HG02981 (cell line): Measurements from ENCODE around the gene GSE1.

Experiments
- ATAC-seq: cut with Tn5 transposase; IDR thresholded peaks from one replicate; pipeline ENCODE4 v1.9.1; 2021; ENCODE audit warnings: mild to moderate bottlenecking, moderate library complexity; ENCODE audit not compliant: unreplicated experiment

Gene GSE1

DNA sequence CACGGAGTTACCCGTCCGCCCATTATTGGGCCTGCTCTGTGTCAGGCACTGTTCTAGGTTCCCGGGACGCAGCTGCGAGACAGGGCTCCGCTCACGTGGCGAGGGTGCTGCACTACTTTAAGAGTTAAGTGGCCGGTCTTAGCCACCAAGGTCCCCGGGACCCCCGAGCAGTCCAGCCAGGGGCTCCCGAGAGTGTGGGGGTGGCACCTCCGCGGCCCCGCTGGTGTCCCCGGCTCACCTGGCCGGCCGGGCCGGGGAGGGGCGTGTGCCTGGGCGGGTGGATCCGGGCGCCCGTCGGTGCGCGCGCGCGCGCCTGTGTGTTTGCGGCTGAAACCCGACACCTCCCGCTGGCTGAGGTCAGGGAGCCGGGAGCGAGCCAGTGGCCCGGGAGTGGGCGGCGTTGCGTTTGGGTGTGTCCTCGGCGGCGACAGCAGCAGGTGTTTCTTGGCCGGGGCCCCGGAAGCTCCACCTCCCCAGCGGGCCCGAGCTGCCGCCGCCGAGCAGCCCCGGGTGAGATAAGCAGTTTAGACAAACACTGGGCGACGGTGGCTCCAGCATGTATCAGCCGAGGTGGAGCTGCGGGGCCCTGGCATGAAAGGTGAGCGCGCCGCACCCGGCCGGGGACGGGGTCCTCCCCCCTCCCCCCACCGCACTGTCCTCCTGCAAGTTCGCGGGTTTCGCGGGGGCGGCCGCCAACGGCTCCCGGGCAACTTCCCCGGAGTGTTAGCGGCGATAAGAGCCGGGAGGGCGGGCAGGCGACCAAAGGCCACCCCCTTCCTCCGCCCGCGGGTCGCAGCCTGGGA, at the start of gene GSE1:
Gene GSE1 (plus strand): TSS at position 522 of the 803 bp plus-strand sequence. CDS start 70 bp downstream, at position 592.
- ATAC-seq, result peak; percentile 32

GRCh38 chr16:85563515-85564276, 49.4 kb upstream of the GSE1 start:
- no peak for ATAC-seq

DNA sequence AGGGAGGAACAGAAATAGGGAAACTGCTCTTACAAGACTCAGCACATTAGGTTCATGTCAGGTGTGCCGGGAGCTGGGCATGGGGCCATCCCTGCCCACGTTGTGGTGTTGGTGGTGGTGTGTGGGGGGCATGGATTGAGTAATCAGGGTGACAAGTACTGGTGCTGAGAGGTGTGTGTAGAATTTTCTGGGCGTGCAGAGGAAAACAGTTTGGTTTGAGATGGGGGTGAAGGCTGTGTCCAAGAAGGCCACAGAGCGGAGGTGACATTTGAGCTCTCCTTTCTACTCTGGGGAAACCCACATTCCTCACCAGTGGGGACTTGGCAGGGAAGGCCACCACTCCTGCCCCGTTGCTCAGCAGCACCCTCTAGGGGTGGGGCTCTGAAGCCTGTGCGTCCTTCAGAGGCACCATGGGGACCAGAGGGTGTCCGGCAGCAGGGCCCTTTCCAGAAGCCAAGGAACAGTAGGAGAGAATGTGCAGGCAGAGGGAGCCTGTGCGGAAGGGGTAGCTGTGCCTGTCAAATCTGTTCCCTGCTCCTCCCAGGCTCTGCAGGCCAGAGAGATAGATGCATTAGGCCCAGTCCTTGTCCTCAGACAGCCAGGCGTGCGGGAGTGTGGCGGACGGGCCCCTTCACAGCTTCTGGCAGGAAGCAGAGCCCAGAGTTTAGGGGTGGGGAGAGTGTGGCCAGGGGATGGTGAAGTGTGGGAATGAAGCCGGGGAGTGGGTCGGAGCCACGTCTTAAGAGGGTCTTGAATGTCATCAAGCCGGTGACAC, 48.7 kb upstream of the GSE1 start:
- no peak for ATAC-seq

DNA sequence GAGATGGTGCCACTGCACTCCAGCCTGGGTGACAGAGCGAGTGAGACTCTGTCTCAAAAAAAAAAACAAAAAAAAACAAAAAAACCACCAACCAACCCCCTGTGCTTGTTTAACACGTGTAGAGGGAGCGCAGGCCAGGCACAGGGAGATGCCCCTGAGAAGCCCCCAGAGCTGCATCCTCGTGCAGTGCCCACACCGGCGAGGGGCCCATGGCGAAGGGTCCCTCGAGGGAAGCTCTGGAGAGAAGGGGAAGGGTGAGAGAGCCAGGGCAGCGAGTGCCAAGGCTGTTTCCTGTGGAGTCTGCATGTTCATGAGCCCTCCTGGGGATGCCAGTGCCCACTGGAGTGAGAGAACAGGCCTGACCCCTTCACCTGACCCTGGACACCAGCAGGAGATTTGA, 47.8 kb upstream of the GSE1 start:
- ATAC-seq, result no peak

DNA sequence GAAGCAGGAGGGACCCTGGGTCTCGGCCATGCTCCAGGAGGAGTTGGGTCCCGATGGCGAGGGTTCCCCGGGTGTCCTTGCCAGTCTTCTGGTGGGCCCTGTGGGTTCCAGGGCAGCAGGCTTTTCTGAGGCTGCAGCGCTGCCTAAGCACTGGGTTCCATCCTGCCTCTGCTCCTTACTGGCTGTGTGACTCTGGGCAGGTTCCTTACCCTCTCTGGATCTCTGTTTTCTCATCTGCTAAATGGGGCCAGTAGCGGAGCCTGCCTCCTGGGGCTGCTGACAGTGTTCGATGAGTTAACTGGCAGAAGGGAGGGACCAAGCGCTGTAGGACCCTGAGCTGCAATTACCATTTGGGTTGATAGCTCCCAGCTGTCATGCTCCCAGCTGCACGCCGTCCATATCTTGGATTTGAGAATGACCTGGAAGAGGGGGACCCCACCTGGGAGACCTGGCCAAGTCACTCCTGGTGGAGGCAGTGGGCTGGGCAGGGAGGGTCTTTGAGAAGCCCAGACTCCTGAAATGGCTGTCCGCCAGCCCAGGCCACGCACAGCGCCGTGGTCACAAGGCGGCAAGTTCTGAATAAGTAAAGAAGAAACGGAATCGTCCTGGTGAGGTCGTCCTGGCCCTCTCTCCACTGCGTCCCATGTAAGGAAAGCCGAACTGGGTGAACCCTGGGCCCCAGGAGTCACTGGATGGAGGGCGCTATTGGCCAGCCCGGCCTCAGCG, 47.2 kb upstream of the GSE1 start:
- no peak for ATAC-seq

DNA sequence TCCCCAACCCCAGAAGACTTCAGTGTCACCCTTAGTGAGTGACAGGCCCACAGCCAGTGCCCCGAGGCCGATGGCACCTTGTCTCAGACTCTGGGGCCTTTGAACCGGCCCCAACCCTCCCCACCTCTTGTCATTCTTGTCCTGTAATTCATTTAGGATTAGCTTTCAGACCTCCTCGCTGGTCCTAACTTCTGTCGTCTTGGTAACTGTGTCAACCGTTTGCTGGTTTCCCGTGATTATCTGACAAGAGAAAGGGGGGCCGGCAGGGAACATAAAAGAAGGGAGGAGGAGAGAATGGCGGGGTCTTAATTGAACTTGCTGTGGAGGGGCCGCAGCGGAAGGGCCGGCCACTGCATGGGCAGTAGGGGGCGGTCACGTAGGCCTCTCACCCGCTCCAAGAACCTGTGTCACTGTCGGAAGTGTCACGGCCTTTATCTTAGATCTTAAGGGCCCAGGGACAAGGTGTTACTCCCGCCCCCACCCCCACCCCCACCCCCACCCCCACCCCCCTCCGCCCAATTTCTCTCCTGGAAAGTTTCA, 46.5 kb upstream of the GSE1 start:
- no peak for ATAC-seq

- no peak for ATAC-seq
These were observed 45.8 kb upstream of the GSE1 start for GRCh38 chr16:85567101-85567866.

- ATAC-seq, result no peak
These were observed 45.2 kb upstream of the GSE1 start for GRCh38 chr16:85567935-85568334.

DNA sequence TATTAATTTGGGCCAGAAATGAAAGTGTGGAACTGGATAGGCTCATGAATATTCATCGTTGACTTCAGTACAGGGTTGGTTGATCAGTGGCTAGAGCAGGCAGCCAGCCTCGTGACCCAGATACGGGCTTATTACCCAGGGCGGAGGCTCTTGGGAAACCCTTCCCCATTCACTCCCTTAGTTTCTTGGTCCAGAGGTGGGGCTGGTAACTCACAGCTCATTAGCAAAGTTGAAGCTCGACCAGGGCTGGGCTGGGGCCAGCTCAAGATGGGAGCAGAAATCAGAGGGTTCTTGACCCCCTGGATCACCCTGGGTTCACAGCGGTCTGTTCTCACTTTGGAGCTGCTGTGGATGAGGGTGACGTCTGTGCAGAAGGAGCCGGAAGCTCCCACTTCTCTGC, 44.6 kb upstream of the GSE1 start:
- ATAC-seq, result no peak

GRCh38 chr16:85569039-85569614, 44.0 kb upstream of the GSE1 start:
- ATAC-seq, result no peak

DNA sequence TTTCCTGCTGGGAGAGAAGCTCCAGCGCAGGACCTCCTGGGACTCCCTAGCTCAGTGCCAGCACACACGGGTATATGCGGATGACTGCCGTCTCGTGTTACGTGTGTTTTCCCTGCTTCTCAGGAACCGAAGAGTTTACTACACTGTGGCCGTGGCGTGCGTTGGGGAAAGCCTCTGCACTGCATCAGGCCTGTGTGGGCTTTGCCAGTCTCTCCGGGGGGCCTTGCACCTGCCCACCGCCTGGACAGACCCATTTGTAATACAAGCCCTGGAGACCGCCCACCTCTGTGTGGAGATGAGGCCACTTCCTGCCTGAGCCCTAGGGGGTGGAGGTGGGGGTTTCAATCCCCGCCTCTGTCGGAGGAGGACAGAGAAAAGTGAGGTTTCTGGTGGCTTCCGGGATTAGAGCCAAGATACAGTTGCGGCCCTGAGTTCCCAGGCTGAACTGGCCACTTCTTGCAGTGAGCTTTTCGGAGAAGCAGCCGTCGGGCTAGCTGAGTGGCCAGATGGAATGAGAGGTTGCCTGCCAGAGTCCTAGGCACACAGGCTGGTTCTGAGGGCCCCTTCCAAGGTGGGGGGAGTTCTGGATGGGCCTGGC, 43.4 kb upstream of the GSE1 start:
- ATAC-seq, result peak; percentile 52

- ATAC-seq, result peak; percentile 13
These were observed 42.8 kb upstream of the GSE1 start for GRCh38 chr16:85570213-85570734.

DNA sequence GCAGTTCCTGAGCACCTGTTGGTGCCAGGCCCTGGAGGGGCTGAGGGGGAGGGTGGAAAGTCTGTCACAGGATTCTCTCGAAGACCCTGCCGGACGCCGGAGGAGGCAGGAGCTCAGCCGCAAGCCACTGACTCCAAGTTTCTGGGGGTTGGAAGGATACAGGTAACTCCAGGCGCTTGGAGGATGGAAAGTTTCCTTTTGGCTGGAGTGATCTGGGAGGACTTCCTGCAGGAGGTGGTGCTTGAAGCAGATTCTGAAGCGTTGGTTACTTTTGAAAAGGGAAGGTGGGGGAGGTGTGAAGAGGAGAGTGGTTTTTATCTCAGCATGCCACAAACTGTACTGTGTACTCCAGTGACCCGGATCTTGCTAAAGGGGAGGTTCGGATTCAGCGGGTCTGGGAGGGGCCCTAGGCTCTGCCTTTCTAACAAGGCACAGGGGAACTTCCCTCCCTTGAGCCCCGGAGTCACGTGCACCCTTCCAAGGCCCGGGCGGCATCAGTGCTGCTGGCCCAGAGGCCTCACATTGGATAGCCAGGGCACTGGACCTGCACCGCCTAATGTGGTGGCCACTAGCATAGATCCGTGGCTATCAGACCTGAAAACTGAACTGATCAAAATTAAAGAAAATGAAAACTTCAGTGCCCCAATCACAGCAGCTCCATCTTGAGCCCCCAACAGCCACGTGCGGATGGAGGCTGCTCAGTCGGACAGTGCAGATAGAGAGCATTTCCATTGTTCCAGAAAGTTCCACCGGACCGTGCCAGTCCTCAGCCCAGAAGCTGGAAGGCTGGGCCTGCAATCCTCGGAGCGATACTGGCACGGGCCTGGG, 42.2 kb upstream of the GSE1 start:
- ATAC-seq, result peak; percentile 55

DNA sequence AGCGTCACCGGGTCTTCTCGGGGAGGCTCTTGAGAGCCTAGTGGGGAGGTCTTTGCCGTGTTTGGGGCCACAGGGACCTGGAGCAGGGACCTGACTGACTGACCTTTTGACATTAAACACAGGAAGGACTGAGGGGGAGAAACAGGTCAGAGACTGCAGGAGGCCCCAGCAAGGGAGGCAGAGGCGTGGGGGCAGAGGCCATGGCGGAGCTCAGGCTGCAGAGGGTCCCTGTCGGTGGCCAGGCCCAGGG, 41.6 kb upstream of the GSE1 start:
- ATAC-seq, result no peak

GRCh38 chr16:85571813-85572619, 41.1 kb upstream of the GSE1 start:
- no peak for ATAC-seq

- ATAC-seq, result no peak
These were observed 40.0 kb upstream of the GSE1 start for GRCh38 chr16:85573045-85573695.
